ENCODE data around the gene LAMC2.

DNA sequence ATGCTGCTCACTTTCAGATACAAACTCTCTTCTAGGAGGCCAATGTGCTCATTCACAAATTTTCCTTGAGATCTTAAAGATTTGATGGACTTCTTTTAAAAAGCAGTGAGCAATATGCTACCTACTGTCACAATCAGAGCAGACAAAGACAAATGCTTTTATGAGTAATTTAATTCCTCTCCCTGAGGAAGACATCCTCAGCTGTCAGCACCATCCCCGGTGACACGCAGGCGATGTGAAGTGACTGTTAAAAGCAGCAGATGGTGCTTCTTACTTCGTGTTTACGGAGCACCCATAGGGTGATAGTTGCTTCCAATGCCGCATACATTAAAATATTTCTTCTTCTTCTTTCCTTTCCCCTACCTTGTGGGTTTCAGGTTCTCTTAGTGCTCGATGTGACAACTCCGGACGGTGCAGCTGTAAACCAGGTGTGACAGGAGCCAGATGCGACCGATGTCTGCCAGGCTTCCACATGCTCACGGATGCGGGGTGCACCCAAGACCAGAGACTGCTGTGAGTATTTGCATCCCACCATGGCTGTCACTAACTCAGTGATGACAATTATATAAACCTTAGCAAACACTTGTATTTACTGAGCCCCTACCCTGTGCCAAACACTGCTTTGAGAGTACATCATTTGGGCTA lies 29.1 kb downstream of the LAMC2 start:
- no peak for TF ChIP-seq SAP30 (IDR thresholded peaks at IDR 0.05; ENCODE audit: insufficient read depth, insufficient replicate concordance, low read length)
- TF ChIP-seq, protein P1, sequence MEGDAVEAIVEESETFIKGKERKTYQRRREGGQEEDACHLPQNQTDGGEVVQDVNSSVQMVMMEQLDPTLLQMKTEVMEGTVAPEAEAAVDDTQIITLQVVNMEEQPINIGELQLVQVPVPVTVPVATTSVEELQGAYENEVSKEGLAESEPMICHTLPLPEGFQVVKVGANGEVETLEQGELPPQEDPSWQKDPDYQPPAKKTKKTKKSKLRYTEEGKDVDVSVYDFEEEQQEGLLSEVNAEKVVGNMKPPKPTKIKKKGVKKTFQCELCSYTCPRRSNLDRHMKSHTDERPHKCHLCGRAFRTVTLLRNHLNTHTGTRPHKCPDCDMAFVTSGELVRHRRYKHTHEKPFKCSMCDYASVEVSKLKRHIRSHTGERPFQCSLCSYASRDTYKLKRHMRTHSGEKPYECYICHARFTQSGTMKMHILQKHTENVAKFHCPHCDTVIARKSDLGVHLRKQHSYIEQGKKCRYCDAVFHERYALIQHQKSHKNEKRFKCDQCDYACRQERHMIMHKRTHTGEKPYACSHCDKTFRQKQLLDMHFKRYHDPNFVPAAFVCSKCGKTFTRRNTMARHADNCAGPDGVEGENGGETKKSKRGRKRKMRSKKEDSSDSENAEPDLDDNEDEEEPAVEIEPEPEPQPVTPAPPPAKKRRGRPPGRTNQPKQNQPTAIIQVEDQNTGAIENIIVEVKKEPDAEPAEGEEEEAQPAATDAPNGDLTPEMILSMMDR (IDR thresholded peaks at IDR 0.05; ENCODE audit: control extremely low read depth in 1 of 3, insufficient read depth in 1 of 3, low read depth in 1 of 3, low read length in 3 of 3): no peak
- no peak for TF ChIP-seq SIX5 (IDR thresholded peaks at IDR 0.05; ENCODE audit: low read depth, low read length)
- no peak for TF ChIP-seq JUND (IDR thresholded peaks at IDR 0.05; ENCODE audit: low read length)
- no peak for TF ChIP-seq FOSL1 (IDR thresholded peaks at IDR 0.05; ENCODE audit: insufficient read depth, low read depth, low read length)
- no peak for TF ChIP-seq SIN3A (conservative IDR thresholded peaks at IDR 0.05 in 1 of 2, IDR thresholded peaks at IDR 0.05 in 1 of 2; ENCODE audit: low read depth in 1 of 2, low read length in 2 of 2)
- TF ChIP-seq EZH2 (IDR thresholded peaks at IDR 0.05; ENCODE audit: low read depth, low read length, severe bottlenecking): no peak
- no peak for TF ChIP-seq SUZ12 (IDR thresholded peaks at IDR 0.05; ENCODE audit: low read length)
- TF ChIP-seq RAD21 (IDR thresholded peaks at IDR 0.05 in 1 of 2, conservative IDR thresholded peaks at IDR 0.05 in 1 of 2; ENCODE audit: low read depth in 2 of 2, low read length in 2 of 2): no peak
- no peak for TF ChIP-seq ZNF274 (IDR thresholded peaks at IDR 0.05; ENCODE audit: borderline replicate concordance, extremely low read depth, low read length)
- no peak for TF ChIP-seq POLR2A (IDR thresholded peaks at IDR 0.05; ENCODE audit: control extremely low read depth in 1 of 2, low read depth in 2 of 2, low read length in 2 of 2)
- no peak for TF ChIP-seq SRF (IDR thresholded peaks at IDR 0.05; ENCODE audit: low read depth, low read length)
